Panc1 (cell line): ENCODE measurements around the gene TBX3. TPM values are rescaled to one million over a fixed set of nuclear protein-coding genes. Genes with fewer than 3 reads are reported as not detected.

Source experiments
- ATAC-seq: fragments of 200-7000 bp; cut with Tn5 transposase; 2 replicates; pipeline ENCODE4 v1.9.1; 2020; ENCODE audit warnings: mild to moderate bottlenecking, moderate library complexity
- BruUV-seq: library from RNA; stranded (reverse); fragments of 400-500 nt; replicated peaks from 2 replicates; lab custom pipeline; 2021; lab: Mats Ljungman, UMichigan
- CTCF ChIA-PET: fragments of 300-600 bp; sonication (Branson Sonifier 250); formaldehyde crosslinking; loops from one replicate; lab custom pipeline; 2022; ENCODE audit warnings: antibody characterized with exemption; lab: Charles Lee
- POLR2A ChIA-PET: fragments of 300-600 bp; sonication (Branson Sonifier 250); formaldehyde crosslinking; loops from one replicate; lab custom pipeline; 2022; ENCODE audit warnings: antibody characterized with exemption; lab: Charles Lee
- DNase-seq: peaks from one replicate; pipeline ENCODE4 v3.0.0-alpha.2; 2010; ENCODE audit warnings: low read depth, low spot score
- H3K27ac ChIP-seq: 2 replicates; pipeline ENCODE4 v1.5.1; 2011; ENCODE audit warnings: mild to moderate bottlenecking, low read length, inconsistent platforms
- H3K27me3 ChIP-seq: fragments of 200-500 bp; sonication (Bioruptor generic); 2 replicates; pipeline ENCODE4 v1.6.0; 2014; ENCODE audit warnings: low read length, inconsistent platforms; ENCODE audit not compliant: control insufficient read depth, insufficient read depth
- H3K36me3 ChIP-seq: fragments of 200-500 bp; sonication (Bioruptor generic); 2 replicates; pipeline ENCODE4 v1.5.1; 2014; ENCODE audit warnings: inconsistent platforms, mild to moderate bottlenecking, low read length, moderate library complexity; ENCODE audit not compliant: control insufficient read depth, insufficient read depth
- H3K4me1 ChIP-seq: 2 replicates; pipeline ENCODE4 v1.5.1; 2011; ENCODE audit warnings: inconsistent platforms, mild to moderate bottlenecking, low read length, moderate library complexity; ENCODE audit not compliant: control insufficient read depth, insufficient read depth
- H3K4me3 ChIP-seq, 2 experiments: 2 replicates each; pipeline ENCODE4 v1.5.1; 2011 to 2012; ENCODE audit warnings: low read depth in 2 of 2, low read length in 2 of 2, mild to moderate bottlenecking in 2 of 2, inconsistent platforms in 1 of 2, moderate library complexity in 1 of 2
- H3K9me3 ChIP-seq: fragments of 200-500 bp; sonication (Bioruptor generic); 2 replicates; pipeline ENCODE4 v1.5.1; 2014; ENCODE audit warnings: low read depth, mild to moderate bottlenecking, inconsistent platforms, low read length, moderate library complexity; ENCODE audit not compliant: control insufficient read depth, insufficient read depth
- CTCF ChIP-seq: fragments of 450-650 bp; IDR thresholded peaks from 2 replicates; pipeline ENCODE4 v1.5.1; 2017; ENCODE audit warnings: mild to moderate bottlenecking
- POLR2AphosphoS5 ChIP-seq: IDR thresholded peaks from 2 replicates; pipeline ENCODE4 v1.6.1; 2012; ENCODE audit warnings: mild to moderate bottlenecking, low read depth, low read length, moderate library complexity
- SIN3A ChIP-seq: IDR thresholded peaks from 2 replicates; pipeline ENCODE4 v1.6.1; 2012; ENCODE audit warnings: low read depth, mild to moderate bottlenecking, low read length, moderate library complexity, borderline replicate concordance; ENCODE audit not compliant: insufficient read depth
- TCF7L2 ChIP-seq: IDR thresholded peaks from 2 replicates; pipeline ENCODE4 v1.6.1; 2011; ENCODE audit warnings: mild to moderate bottlenecking, low read depth, low read length, inconsistent platforms
- in situ Hi-C: cut with HindIII; loops from 2 replicates; pipeline ENCODE4 v1.10.0; 2016; ENCODE audit warnings: low sequenced_read_pairs, low pct_unique_long_range_greater_than_20kb
- intact Hi-C: fragments of 100-400 bp; cut with micrococcal nuclease; formaldehyde crosslinking; loops from one replicate; pipeline ENCODE4 v1.10.0; 2022; ENCODE audit not compliant: unreplicated experiment
- total RNA-seq: library from RNA; stranded (reverse); gene quantifications from one replicate; pipeline ENCODE4 v1.2.1, GENCODE V29; 2021; ENCODE audit not compliant: unreplicated experiment
- TF ChIP-seq, protein P1 (sequence below), 2 experiments: IDR thresholded peaks; 2 replicates each; pipeline ENCODE4 v1.6.1; 2011 to 2012; ENCODE audit warnings: low read depth in 2 of 2, control low read depth in 1 of 2, low read length in 1 of 2, mild to moderate bottlenecking in 1 of 2, moderate library complexity in 1 of 2; ENCODE audit not compliant: insufficient read depth in 1 of 2

TBX3 gene
- total RNA-seq, 1 experiment from 2014 or later: 5.1 TPM

GRCh38 chr12:114701553-114701952 is 17.6 kb upstream of the TBX3 start:
- TF ChIP-seq POLR2AphosphoS5 (no peak), SIN3A (no peak), CTCF (no peak), TCF7L2 (no peak)
- TF ChIP-seq, protein P1, sequence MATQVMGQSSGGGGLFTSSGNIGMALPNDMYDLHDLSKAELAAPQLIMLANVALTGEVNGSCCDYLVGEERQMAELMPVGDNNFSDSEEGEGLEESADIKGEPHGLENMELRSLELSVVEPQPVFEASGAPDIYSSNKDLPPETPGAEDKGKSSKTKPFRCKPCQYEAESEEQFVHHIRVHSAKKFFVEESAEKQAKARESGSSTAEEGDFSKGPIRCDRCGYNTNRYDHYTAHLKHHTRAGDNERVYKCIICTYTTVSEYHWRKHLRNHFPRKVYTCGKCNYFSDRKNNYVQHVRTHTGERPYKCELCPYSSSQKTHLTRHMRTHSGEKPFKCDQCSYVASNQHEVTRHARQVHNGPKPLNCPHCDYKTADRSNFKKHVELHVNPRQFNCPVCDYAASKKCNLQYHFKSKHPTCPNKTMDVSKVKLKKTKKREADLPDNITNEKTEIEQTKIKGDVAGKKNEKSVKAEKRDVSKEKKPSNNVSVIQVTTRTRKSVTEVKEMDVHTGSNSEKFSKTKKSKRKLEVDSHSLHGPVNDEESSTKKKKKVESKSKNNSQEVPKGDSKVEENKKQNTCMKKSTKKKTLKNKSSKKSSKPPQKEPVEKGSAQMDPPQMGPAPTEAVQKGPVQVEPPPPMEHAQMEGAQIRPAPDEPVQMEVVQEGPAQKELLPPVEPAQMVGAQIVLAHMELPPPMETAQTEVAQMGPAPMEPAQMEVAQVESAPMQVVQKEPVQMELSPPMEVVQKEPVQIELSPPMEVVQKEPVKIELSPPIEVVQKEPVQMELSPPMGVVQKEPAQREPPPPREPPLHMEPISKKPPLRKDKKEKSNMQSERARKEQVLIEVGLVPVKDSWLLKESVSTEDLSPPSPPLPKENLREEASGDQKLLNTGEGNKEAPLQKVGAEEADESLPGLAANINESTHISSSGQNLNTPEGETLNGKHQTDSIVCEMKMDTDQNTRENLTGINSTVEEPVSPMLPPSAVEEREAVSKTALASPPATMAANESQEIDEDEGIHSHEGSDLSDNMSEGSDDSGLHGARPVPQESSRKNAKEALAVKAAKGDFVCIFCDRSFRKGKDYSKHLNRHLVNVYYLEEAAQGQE (IDR thresholded peaks at IDR 0.05; ENCODE audit: insufficient read depth in 1 of 2, low read depth in 2 of 2, low read length in 1 of 2): no peak
- no peak overlapping the region for H3K4me3 ChIP-seq
- no peaks in the 10 kb centered on the region for H3K36me3 ChIP-seq
- intact Hi-C loops: no loop called here
- DNase-seq (no peak), ATAC-seq (no peak)
- no peaks in the 10 kb centered on the region for H3K4me1 ChIP-seq
- BruUV-seq: no TSS peak
- in situ Hi-C loops: no loop called here
- no peaks in the 10 kb centered on the region for H3K9me3 ChIP-seq
- peaks cover 19% of the 10 kb centered on the region for H3K27me3 ChIP-seq
- ChIA-PET CTCF (no interaction called here), POLR2A (no interaction called here)
- H3K27ac ChIP-seq: no peak overlapping the region

GRCh38 chr12:114701104-114701414 is 17.1 kb upstream of the TBX3 start:
- H3K27me3 ChIP-seq: peaks cover 21% of the 10 kb centered on the region
- intact Hi-C loops: no loop called here
- TF ChIP-seq, protein P1 (IDR thresholded peaks at IDR 0.05; ENCODE audit: insufficient read depth in 1 of 2, low read depth in 2 of 2, low read length in 1 of 2): no peak
- TF ChIP-seq CTCF (no peak), TCF7L2 (no peak), SIN3A (no peak), POLR2AphosphoS5 (no peak)
- BruUV-seq: no TSS peak
- H3K4me3 ChIP-seq: no peak overlapping the region
- H3K9me3 ChIP-seq: no peaks in the 10 kb centered on the region
- H3K36me3 ChIP-seq: no peaks in the 10 kb centered on the region
- ChIA-PET CTCF (no interaction called here), POLR2A (no interaction called here)
- in situ Hi-C loops: no loop called here
- ATAC-seq (no peak), DNase-seq (no peak)
- no peaks in the 10 kb centered on the region for H3K4me1 ChIP-seq
- no peak overlapping the region for H3K27ac ChIP-seq
